Mesendoderm (in vitro differentiated cells): ENCODE data around the gene GOLGA2.

ENCODE experiments used
- DNase-seq: peaks from one replicate; pipeline ENCODE4 v3.0.0; 2013
- H2AK5ac ChIP-seq: 2 replicates; pipeline ENCODE4 v1.6.1; 2013; ENCODE audit warnings: low read length, inconsistent platforms
- H2BK120ac ChIP-seq: 2 replicates; pipeline ENCODE4 v1.6.1; 2013; ENCODE audit warnings: low read depth, mild to moderate bottlenecking, low read length, moderate library complexity, mixed read lengths
- H2BK15ac ChIP-seq: replicated peaks from 2 replicates; pipeline ENCODE4 v1.6.1; 2013; ENCODE audit warnings: low read depth, mild to moderate bottlenecking, moderate library complexity
- H2BK5ac ChIP-seq: 2 replicates; pipeline ENCODE4 v1.6.1; 2013; ENCODE audit warnings: low read length, inconsistent platforms
- H3K18ac ChIP-seq: 2 replicates; pipeline ENCODE4 v1.6.1; 2013; ENCODE audit warnings: mild to moderate bottlenecking, low read length, mixed read lengths
- H3K23ac ChIP-seq: one replicate; pipeline ENCODE4 v1.6.1; 2013; ENCODE audit warnings: low read length
- H3K27ac ChIP-seq: 2 replicates; pipeline ENCODE4 v1.5.1; 2013; ENCODE audit warnings: low read depth, mild to moderate bottlenecking, inconsistent platforms, low read length, moderate library complexity
- H3K27me3 ChIP-seq: 2 replicates; pipeline ENCODE4 v1.6.1; 2013; ENCODE audit warnings: low read length, control low read depth, mild to moderate bottlenecking, inconsistent platforms; ENCODE audit not compliant: insufficient read depth, poor library complexity
- H3K36me3 ChIP-seq: 2 replicates; pipeline ENCODE4 v1.6.1; 2013; ENCODE audit warnings: low read length, inconsistent platforms; ENCODE audit not compliant: control insufficient read depth, insufficient read depth
- H3K4ac ChIP-seq: one replicate; pipeline ENCODE4 v1.6.1; 2013; ENCODE audit warnings: low read depth, mild to moderate bottlenecking, low read length, moderate library complexity
- H3K4me1 ChIP-seq: 2 replicates; pipeline ENCODE4 v1.6.1; 2013; ENCODE audit warnings: low read depth, low read length, inconsistent platforms; ENCODE audit not compliant: control insufficient read depth
- H3K4me2 ChIP-seq: 2 replicates; pipeline ENCODE4 v1.6.1; 2013; ENCODE audit warnings: low read length
- H3K4me3 ChIP-seq: 2 replicates; pipeline ENCODE4 v1.5.1; 2013; ENCODE audit warnings: mild to moderate bottlenecking, low read length
- H3K56ac ChIP-seq: one replicate; pipeline ENCODE4 v1.6.1; 2013; ENCODE audit warnings: low read length
- H3K79me1 ChIP-seq: 2 replicates; pipeline ENCODE4 v1.6.1; 2013; ENCODE audit warnings: low read length, inconsistent platforms
- H3K79me2 ChIP-seq: 2 replicates; pipeline ENCODE4 v1.6.1; 2013; ENCODE audit warnings: mild to moderate bottlenecking, low read length; ENCODE audit not compliant: control insufficient read depth, insufficient read depth
- H3K9ac ChIP-seq: 2 replicates; pipeline ENCODE4 v1.6.1; 2013; ENCODE audit warnings: low read length, inconsistent platforms
- H4K5ac ChIP-seq: one replicate; pipeline ENCODE4 v1.6.1; 2013; ENCODE audit warnings: low read length
- H4K8ac ChIP-seq: one replicate; pipeline ENCODE4 v1.6.1; 2013; ENCODE audit warnings: low read depth, mild to moderate bottlenecking, control low read depth, low read length, moderate library complexity
- WGBS: extraction: QIAGEN DNeasy Blood & Tissue Kit; methylation state at CpG from one replicate; pipeline ENCODE4 v1.1.7; 2013; ENCODE audit warnings: low lambda C conversion rate, missing lambda C conversion rate; ENCODE audit not compliant: insufficient coverage; ENCODE audit errors: extremely low coverage; 5-methylcytosine and 5-hydroxymethylcytosine counted together

GOLGA2 gene

DNA sequence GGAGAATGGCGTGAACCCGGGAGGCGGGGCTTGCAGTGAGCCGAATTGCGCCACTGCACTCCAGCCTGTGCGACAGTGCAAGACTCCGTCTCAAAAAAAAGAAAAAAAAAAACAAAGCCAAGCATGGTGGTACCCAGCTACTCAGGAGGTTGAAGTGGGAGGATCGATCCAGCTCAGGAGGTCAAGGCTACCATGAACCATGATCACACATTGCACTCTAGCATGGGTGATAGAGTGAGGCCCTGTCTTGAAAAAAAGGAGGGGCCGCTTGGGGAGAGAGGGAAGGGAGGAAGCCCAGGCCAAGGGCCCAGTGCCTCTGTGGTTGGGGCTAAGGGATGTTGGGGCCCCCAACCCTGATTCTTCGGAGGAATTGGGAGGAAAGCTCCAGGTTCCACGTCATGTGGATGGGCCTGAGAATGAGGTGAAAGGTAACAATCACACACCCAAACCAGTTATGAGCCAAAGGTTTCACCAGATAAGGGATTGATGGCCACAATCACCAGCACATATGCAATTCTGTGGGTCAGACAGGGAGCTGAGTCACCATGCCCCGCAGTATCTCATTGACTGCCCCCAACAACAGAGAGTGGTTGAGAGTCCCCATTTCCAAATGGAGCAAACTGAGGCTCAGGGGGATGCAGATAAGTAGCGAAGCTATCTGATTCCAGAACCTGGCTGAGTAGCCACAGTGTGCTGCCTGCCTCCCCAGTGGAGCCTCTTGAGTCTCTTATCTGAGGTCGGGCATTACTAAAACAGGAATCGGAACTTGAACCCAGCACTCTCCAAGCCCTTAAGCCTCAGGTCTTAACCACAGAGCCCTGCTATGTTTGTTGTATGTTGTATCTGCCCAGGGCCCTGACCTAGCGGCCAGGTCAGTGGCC, 20.8 kb upstream of the GOLGA2 start:
- Histone ChIP-seq H2BK5ac (no peak overlapping the region), H3K56ac (no peak overlapping the region), H3K79me1 (no peaks in the 10 kb centered on the region), H3K4me3 (no peak overlapping the region), H2AK5ac (no peak overlapping the region), H3K27me3 (no peaks in the 10 kb centered on the region), H3K9ac (no peak overlapping the region), H4K5ac (no peak overlapping the region), H2BK120ac (no peak overlapping the region), H3K4ac (no peak overlapping the region), H3K36me3 (no peaks in the 10 kb centered on the region), H4K8ac (no peak overlapping the region), H3K79me2 (no peaks in the 10 kb centered on the region), H3K27ac (no peak overlapping the region), H3K4me1 (no peaks in the 10 kb centered on the region), H3K18ac (no peak overlapping the region), H3K23ac (no peak overlapping the region), H3K4me2 (no peak overlapping the region), H2BK15ac (no peak overlapping the region)
- DNase-seq = no peak
- WGBS = no CpG with 5 or more reads among the region's 16 CpGs

DNA sequence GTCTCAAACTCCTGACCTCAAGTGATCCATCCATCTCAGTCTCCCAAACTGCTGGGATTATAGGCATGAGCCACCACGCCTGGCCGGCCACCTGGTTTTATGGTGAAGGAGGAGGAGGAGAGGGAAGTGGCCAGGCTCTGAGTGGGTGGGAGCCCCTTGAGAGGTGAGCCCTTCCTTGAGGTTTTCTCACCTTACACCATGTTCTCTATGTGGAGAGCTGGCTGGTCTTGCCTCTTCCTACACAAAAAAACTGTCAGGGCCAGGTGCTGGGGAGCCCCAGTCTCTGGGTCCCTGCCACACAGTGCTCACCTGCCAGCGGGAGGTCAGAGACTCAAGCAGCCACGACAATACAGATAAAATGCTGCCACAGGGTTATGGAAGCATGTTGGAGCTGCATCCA, 18.3 kb upstream of the GOLGA2 start:
- no peak overlapping the region for H2BK15ac ChIP-seq
- no peaks in the 10 kb centered on the region for H3K4me1 ChIP-seq
- H4K5ac ChIP-seq = no peak overlapping the region
- H3K79me1 ChIP-seq = no peaks in the 10 kb centered on the region
- no peaks in the 10 kb centered on the region for H3K79me2 ChIP-seq
- no peak overlapping the region for H3K23ac ChIP-seq
- no peaks in the 10 kb centered on the region for H3K36me3 ChIP-seq
- H3K27me3 ChIP-seq = no peaks in the 10 kb centered on the region
- no peak overlapping the region for H3K4ac ChIP-seq
- H3K27ac ChIP-seq = no peak overlapping the region
- no peak overlapping the region for H2AK5ac ChIP-seq
- no peak overlapping the region for H3K4me3 ChIP-seq
- no peak overlapping the region for H3K9ac ChIP-seq
- H2BK5ac ChIP-seq = no peak overlapping the region
- no CpG with 5 or more reads among the region's 4 CpGs for WGBS
- H3K4me2 ChIP-seq = no peak overlapping the region
- H2BK120ac ChIP-seq = no peak overlapping the region
- no peak overlapping the region for H3K56ac ChIP-seq
- DNase-seq = no peak
- no peak overlapping the region for H4K8ac ChIP-seq
- no peak overlapping the region for H3K18ac ChIP-seq

- Histone ChIP-seq H3K4me2 (no peak overlapping the region), H3K18ac (no peak overlapping the region), H3K4me1 (no peaks in the 10 kb centered on the region), H4K8ac (no peak overlapping the region), H3K56ac (no peak overlapping the region), H3K4ac (no peak overlapping the region), H2BK120ac (no peak overlapping the region), H3K27me3 (no peaks in the 10 kb centered on the region), H4K5ac (no peak overlapping the region), H3K36me3 (no peaks in the 10 kb centered on the region), H3K4me3 (no peak overlapping the region), H2AK5ac (no peak overlapping the region), H3K79me1 (no peaks in the 10 kb centered on the region), H2BK5ac (no peak overlapping the region), H3K23ac (no peak overlapping the region), H3K9ac (no peak overlapping the region), H2BK15ac (no peak overlapping the region), H3K27ac (no peak overlapping the region), H3K79me2 (no peaks in the 10 kb centered on the region)
- no peak for DNase-seq
- no CpG with 5 or more reads among the region's 4 CpGs for WGBS
Observed at GRCh38 chr9:128293091-128293490, 17.3 kb upstream of the GOLGA2 start.

- Histone ChIP-seq H2BK120ac (no peak overlapping the region), H3K18ac (no peak overlapping the region), H3K9ac (no peak overlapping the region), H2AK5ac (no peak overlapping the region), H2BK15ac (no peak overlapping the region), H3K4me1 (no peaks in the 10 kb centered on the region), H2BK5ac (no peak overlapping the region), H4K8ac (no peak overlapping the region), H4K5ac (no peak overlapping the region), H3K36me3 (no peaks in the 10 kb centered on the region), H3K27me3 (no peaks in the 10 kb centered on the region), H3K79me1 (no peaks in the 10 kb centered on the region), H3K79me2 (no peaks in the 10 kb centered on the region), H3K23ac (no peak overlapping the region), H3K27ac (no peak overlapping the region), H3K56ac (no peak overlapping the region), H3K4ac (no peak overlapping the region), H3K4me3 (no peak overlapping the region), H3K4me2 (no peak overlapping the region)
- WGBS = no CpG with 5 or more reads among the region's 3 CpGs
- DNase-seq = no peak
Observed at GRCh38 chr9:128292009-128292408, 16.2 kb upstream of the GOLGA2 start.

DNA sequence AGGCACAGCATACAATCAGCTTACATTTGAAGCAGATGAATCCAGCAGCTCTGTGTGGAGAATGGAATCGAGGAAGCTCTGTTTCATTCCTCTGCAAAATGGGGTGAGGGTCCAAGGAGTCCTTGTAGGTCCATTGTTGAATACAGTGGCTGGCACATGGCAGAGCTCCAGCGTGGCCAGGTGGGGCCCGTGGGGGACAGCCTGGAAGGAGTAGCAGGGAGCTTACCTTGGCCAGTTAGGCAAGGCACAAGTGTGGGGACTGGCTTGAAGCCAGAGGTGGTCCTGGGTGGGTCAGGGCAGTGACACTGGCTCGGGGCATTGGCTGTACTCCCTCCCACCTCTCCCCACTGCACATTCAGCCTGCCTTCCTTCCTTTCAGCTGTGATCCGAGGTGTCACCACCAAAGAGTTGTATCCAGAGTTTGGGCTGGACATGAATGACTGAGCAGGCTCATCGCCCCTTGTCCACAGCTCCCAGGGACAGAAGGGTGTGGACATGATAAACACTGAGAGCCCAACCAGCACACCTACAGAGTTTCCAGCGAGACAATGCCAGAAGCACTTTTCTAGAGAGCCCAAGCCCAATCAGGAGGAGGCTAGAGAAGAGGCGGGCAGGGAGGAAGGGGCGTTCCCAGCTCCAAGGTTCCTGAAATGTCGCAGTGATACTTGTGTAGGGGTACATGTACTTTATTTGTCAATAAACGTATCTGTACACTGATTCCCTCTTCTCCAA, 12.6 kb upstream of the GOLGA2 start:
- Histone ChIP-seq H4K5ac (no peak overlapping the region), H3K23ac (no peak overlapping the region), H3K79me1 (no peaks in the 10 kb centered on the region), H3K79me2 (no peaks in the 10 kb centered on the region), H4K8ac (no peak overlapping the region), H3K4me1 (no peaks in the 10 kb centered on the region), H2BK5ac (no peak overlapping the region), H3K4me3 (no peak overlapping the region), H3K27me3 (no peaks in the 10 kb centered on the region), H3K4me2 (no peak overlapping the region), H3K36me3 (no peaks in the 10 kb centered on the region), H2BK120ac (no peak overlapping the region), H3K9ac (no peak overlapping the region), H3K4ac (no peak overlapping the region), H2BK15ac (no peak overlapping the region), H3K27ac (no peak overlapping the region), H3K56ac (no peak overlapping the region), H3K18ac (no peak overlapping the region), H2AK5ac (no peak overlapping the region)
- no peak for DNase-seq
- WGBS = no CpG with 5 or more reads among the region's 11 CpGs
